Gastrocnemius medialis (tissue), 4 donors: ENCODE measurements around the gene IQCC.

Experiments used
- CTCF ChIP-seq, 5 experiments: fragments of 450-650 bp in 3 of 5; fragments of 200-600 bp in 2 of 5; sonication (generic) in 2 of 5; IDR thresholded peaks in 4 of 5; conservative IDR thresholded peaks in 1 of 5; 1 replicate in 4 of 5; 2 replicates in 1 of 5; pipeline ENCODE4 v1.5.1; 2016 to 2019; ENCODE audit warnings: antibody characterized with exemption in 5 of 5, mild to moderate bottlenecking in 3 of 5, moderate library complexity in 3 of 5
- POLR2A ChIP-seq, 2 donors: fragments of 450-650 bp; IDR thresholded peaks; one replicate each; pipeline ENCODE4 v1.6.1; 2017; ENCODE audit warnings: antibody characterized with exemption in 2 of 2, mild to moderate bottlenecking in 2 of 2, moderate library complexity in 2 of 2

- TF ChIP-seq CTCF (IDR thresholded peaks at IDR 0.05 in 4 of 5, conservative IDR thresholded peaks at IDR 0.05 in 1 of 5) (no peak), POLR2A (IDR thresholded peaks at IDR 0.05) (no peak)
These were observed 29.3 kb downstream of the IQCC start for GRCh38 chr1:32234792-32235191.
